Duodenal mucosa (tissue), 2 donors: ENCODE results near the gene CFAP99.

Experiments
- H3K27ac ChIP-seq: one replicate; pipeline ENCODE4 v1.7.0; 2013; ENCODE audit warnings: low read depth, low read length
- H3K27me3 ChIP-seq, 2 donors: one replicate each; pipeline ENCODE4 v1.7.0; 2013; ENCODE audit warnings: low read length in 2 of 2, control low read depth in 1 of 2; ENCODE audit not compliant: insufficient read depth in 2 of 2, control insufficient read depth in 1 of 2
- H3K36me3 ChIP-seq, 2 donors: one replicate each; pipeline ENCODE4 v1.7.0; 2013; ENCODE audit warnings: low read length in 2 of 2, control low read depth in 1 of 2; ENCODE audit not compliant: insufficient read depth in 2 of 2, control insufficient read depth in 1 of 2
- H3K4me1 ChIP-seq, 2 donors: one replicate each; pipeline ENCODE4 v1.7.0; 2013; ENCODE audit warnings: low read length in 2 of 2, control low read depth in 1 of 2; ENCODE audit not compliant: insufficient read depth in 2 of 2, control insufficient read depth in 1 of 2
- H3K4me3 ChIP-seq, 2 donors: one replicate each; pipeline ENCODE4 v1.7.0; 2013; ENCODE audit warnings: low read length in 2 of 2, low read depth in 1 of 2
- H3K9ac ChIP-seq, 2 donors: one replicate each; pipeline ENCODE4 v1.7.0; 2013; ENCODE audit warnings: low read length in 2 of 2, low read depth in 1 of 2
- H3K9me3 ChIP-seq, 2 donors: one replicate each; pipeline ENCODE4 v1.7.0; 2013; ENCODE audit warnings: low read length in 2 of 2, control low read depth in 1 of 2; ENCODE audit not compliant: control insufficient read depth in 1 of 2

The CFAP99 gene

DNA sequence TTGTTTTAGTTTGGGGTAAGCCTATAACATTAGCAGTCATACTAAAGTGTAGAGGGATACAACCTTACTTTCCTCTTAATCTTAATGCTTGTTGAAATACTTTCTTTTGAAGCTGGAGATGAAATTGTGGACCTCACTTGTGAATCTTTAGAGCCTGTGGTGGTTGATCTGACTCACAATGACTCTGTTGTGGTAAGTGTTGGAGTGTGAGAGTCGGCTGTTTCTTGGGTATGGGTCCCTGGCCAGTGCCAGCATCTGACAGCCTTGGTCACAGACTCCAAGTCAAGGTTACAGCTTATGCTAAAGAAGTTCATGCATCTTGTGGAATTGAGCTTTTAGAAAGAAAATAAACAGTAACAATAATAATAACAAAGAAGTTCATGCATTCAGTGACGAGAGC is 81.8 kb downstream of the CFAP99 start:
- Histone ChIP-seq H3K4me1 (peaks cover 0 to 3% of the 10 kb centered on the region in 2 donors), H3K36me3 (peaks cover 32 to 72% of the 10 kb centered on the region in 2 donors), H3K4me3 (no peak overlapping the region), H3K27ac (no peak overlapping the region), H3K9me3 (no peaks in the 10 kb centered on the region), H3K9ac (no peak overlapping the region), H3K27me3 (no peaks in the 10 kb centered on the region)

DNA sequence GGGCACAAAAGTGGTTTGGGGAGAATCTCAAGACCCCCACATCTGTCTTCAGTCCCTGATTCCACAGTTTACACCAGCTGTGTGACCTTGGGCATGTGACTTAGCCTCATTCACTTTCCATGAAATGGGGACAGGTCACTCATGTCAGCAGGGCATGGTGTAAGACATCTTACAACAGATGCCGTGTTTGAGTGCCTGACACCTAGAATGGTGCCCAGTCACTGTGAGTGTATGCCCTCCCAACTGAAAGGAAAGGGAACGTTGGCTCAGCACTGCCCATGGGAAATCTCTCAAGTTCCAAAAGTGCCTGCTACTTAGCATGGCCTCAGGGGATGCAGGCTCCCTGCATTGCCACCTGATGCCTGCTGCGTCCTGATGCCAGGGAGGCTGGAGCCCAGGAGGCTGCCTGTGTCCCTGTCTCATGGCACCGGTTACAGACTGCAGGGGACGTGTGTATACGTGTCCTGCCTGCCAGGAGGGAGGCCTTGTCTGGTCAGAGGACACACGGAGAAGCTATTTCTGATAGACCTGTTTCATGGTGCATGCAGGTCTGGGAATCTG is 82.4 kb downstream of the CFAP99 start:
- H3K27me3 ChIP-seq, result no peaks in the 10 kb centered on the region
- H3K9ac ChIP-seq, result no peak overlapping the region
- no peaks in the 10 kb centered on the region for H3K4me1 ChIP-seq
- H3K27ac ChIP-seq, result no peak overlapping the region
- no peaks in the 10 kb centered on the region for H3K9me3 ChIP-seq
- H3K36me3 ChIP-seq, result peaks cover 28 to 70% of the 10 kb centered on the region in 2 donors
- no peak overlapping the region for H3K4me3 ChIP-seq

GRCh38 chr4:2503809-2504208 is 85.1 kb downstream of the CFAP99 start:
- no peak overlapping the region for H3K27ac ChIP-seq
- H3K27me3 ChIP-seq, result no peaks in the 10 kb centered on the region
- H3K4me3 ChIP-seq, result no peak overlapping the region
- H3K9ac ChIP-seq, result no peak overlapping the region
- H3K9me3 ChIP-seq, result no peaks in the 10 kb centered on the region
- H3K4me1 ChIP-seq, result no peaks in the 10 kb centered on the region
- peaks cover 32 to 57% of the 10 kb centered on the region in 2 donors for H3K36me3 ChIP-seq

GRCh38 chr4:2507259-2507658 is 88.5 kb downstream of the CFAP99 start:
- no peak overlapping the region for H3K4me3 ChIP-seq
- no peak overlapping the region for H3K9ac ChIP-seq
- H3K9me3 ChIP-seq, result no peaks in the 10 kb centered on the region
- no peak overlapping the region for H3K27ac ChIP-seq
- no peaks in the 10 kb centered on the region for H3K27me3 ChIP-seq
- peaks cover 27 to 54% of the 10 kb centered on the region in 2 donors for H3K36me3 ChIP-seq
- H3K4me1 ChIP-seq, result no peaks in the 10 kb centered on the region

DNA sequence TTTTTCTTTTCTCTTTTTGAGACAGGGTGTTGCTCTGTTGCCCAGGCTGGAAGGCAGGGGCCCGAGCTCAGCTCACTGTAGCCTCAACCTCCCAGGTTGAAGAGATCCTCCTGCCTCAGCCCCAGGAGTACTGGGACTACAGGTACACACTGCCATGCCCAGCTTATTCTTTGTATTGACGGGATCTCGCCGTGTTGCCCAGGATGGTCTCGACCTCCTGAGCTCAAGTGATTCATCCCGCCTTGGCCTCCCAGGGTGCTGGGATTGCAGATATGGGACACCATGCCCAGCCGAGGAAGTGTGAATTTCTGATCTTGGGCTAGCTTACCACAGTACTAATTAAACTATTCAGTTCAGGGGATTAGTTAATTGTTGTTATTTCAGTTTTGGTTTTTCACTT is 89.1 kb downstream of the CFAP99 start:
- H3K9ac ChIP-seq, result no peak overlapping the region

GRCh38 chr4:2510351-2511259 is 91.8 kb downstream of the CFAP99 start:
- no peak overlapping the region for H3K4me3 ChIP-seq
- H3K9me3 ChIP-seq, result no peaks in the 10 kb centered on the region
- no peaks in the 10 kb centered on the region for H3K4me1 ChIP-seq
- H3K9ac ChIP-seq, result no peak overlapping the region
- H3K27ac ChIP-seq, result no peak overlapping the region
- peaks cover 53 to 72% of the 10 kb centered on the region in 2 donors for H3K36me3 ChIP-seq
- no peaks in the 10 kb centered on the region for H3K27me3 ChIP-seq

More for the DNA sequence above, 89.1 kb downstream of the CFAP99 start:
- no peaks in the 10 kb centered on the region for H3K27me3 ChIP-seq
- peaks cover 32 to 58% of the 10 kb centered on the region in 2 donors for H3K36me3 ChIP-seq
- no peak overlapping the region for H3K4me3 ChIP-seq
- H3K27ac ChIP-seq, result no peak overlapping the region
- no peaks in the 10 kb centered on the region for H3K9me3 ChIP-seq
- no peaks in the 10 kb centered on the region for H3K4me1 ChIP-seq

- peaks cover 5 to 8% of the 10 kb centered on the region in 2 donors for H3K4me1 ChIP-seq
- no peak overlapping the region for H3K9ac ChIP-seq
- no peaks in the 10 kb centered on the region for H3K9me3 ChIP-seq
- peaks cover 53 to 76% of the 10 kb centered on the region in 2 donors for H3K36me3 ChIP-seq
- no peak overlapping the region for H3K4me3 ChIP-seq
- no peaks in the 10 kb centered on the region for H3K27me3 ChIP-seq
- H3K27ac ChIP-seq, result no peak overlapping the region
Observed at GRCh38 chr4:2511645-2512131, 92.9 kb downstream of the CFAP99 start.
